HepG2 (cell line): ENCODE data around the gene NFYC. TPM values are rescaled to one million over a fixed set of nuclear protein-coding genes. Genes with fewer than 3 reads are reported as not detected.

Source experiments
- ATAC-seq: fragments of 200-7000 bp; cut with Tn5 transposase; 3 replicates; pipeline ENCODE4 v1.9.1; 2020; ENCODE audit warnings: mild to moderate bottlenecking, moderate library complexity
- BruUV-seq: library from RNA; stranded (reverse); fragments of 400-500 nt; replicated peaks from 2 replicates; lab custom pipeline; 2021; lab: Mats Ljungman, UMichigan
- CTCF ChIA-PET: fragments of 300-600 bp; formaldehyde crosslinking; extraction: SDS; loops from one replicate; lab custom pipeline; 2021; ENCODE audit warnings: low total read pairs, inconsistent platforms, low intra/inter-chr PET ratio; lab: Yijun Ruan, JAX
- POLR2A ChIA-PET: fragments of 350-600 bp; sonication (Branson Sonifier 250); formaldehyde crosslinking; loops from one replicate; lab custom pipeline; 2020; ENCODE audit warnings: antibody characterized with exemption, inconsistent platforms; lab: Yijun Ruan, JAX
- DNase-seq: peaks from one replicate; pipeline ENCODE4 v3.0.0-alpha.2; 2015; ENCODE audit warnings: low spot score
- FAIRE-seq: peaks from 3 replicates; lab custom pipeline; 2011; peaks lifted over from hg19 to GRCh38; lab: Jason Lieb, UNC
- H2AFZ ChIP-seq: one replicate; pipeline ENCODE4 v1.6.1; 2011; ENCODE audit warnings: low read length, inconsistent platforms
- H3K27ac ChIP-seq: fragments of 300-600 bp; 3 replicates; pipeline ENCODE4 v1.8.0; 2011; ENCODE audit warnings: mixed run types, mild to moderate bottlenecking, mixed read lengths, low read length, inconsistent platforms; ENCODE audit not compliant: insufficient read depth; ENCODE audit errors: extremely low read length
- H3K27me3 ChIP-seq, 2 experiments: fragments of 200-600 bp in 1 of 2; 2 replicates in 1 of 2; 3 replicates in 1 of 2; pipeline versions ENCODE4 v1.6.0 to v1.8.0; 2011; ENCODE audit warnings: low read length in 2 of 2, mild to moderate bottlenecking in 2 of 2, moderate library complexity in 2 of 2, inconsistent platforms in 1 of 2; ENCODE audit not compliant: insufficient read depth in 2 of 2, control insufficient read depth in 1 of 2
- H3K36me3 ChIP-seq, 2 experiments: fragments of 200-600 bp in 1 of 2; replicated peaks in 1 of 2; 2 replicates in 1 of 2; 3 replicates in 1 of 2; pipeline versions ENCODE4 v1.5.1 to v1.8.0; 2011; ENCODE audit warnings: low read length in 2 of 2, inconsistent platforms in 1 of 2; ENCODE audit not compliant: insufficient read depth in 2 of 2, control insufficient read depth in 1 of 2
- H3K4me1 ChIP-seq: 2 replicates; pipeline ENCODE4 v1.5.1; 2012; ENCODE audit warnings: low read length, inconsistent platforms; ENCODE audit not compliant: insufficient read depth
- H3K4me2 ChIP-seq: 2 replicates; pipeline ENCODE4 v1.6.0; 2011; ENCODE audit warnings: low read depth, low read length, inconsistent platforms
- H3K4me3 ChIP-seq, 3 experiments: fragments of 200-600 bp in 1 of 3; sonication (generic), shearing (Covaris generic) in 1 of 3; replicated peaks in 1 of 3; 2 replicates each; pipeline ENCODE4 v1.5.1; 2011 to 2016; ENCODE audit warnings: low read length in 3 of 3, inconsistent platforms in 2 of 3, low read depth in 2 of 3, mild to moderate bottlenecking in 2 of 3, control low read depth in 1 of 3, mixed read lengths in 1 of 3; ENCODE audit not compliant: insufficient read depth in 1 of 3
- H3K79me2 ChIP-seq: one replicate; pipeline ENCODE4 v1.6.1; 2011; ENCODE audit warnings: low read length, inconsistent platforms; ENCODE audit not compliant: insufficient read depth
- H3K9ac ChIP-seq: 2 replicates; pipeline ENCODE4 v1.6.0; 2011; ENCODE audit warnings: mild to moderate bottlenecking, low read depth, low read length, inconsistent platforms; ENCODE audit not compliant: insufficient read depth
- H3K9me3 ChIP-seq: 2 replicates; pipeline ENCODE4 v1.5.1; 2012; ENCODE audit warnings: mild to moderate bottlenecking, low read length
- H4K20me1 ChIP-seq: 2 replicates; pipeline ENCODE4 v1.6.0; 2011; ENCODE audit warnings: inconsistent platforms, mild to moderate bottlenecking, low read length, moderate library complexity; ENCODE audit not compliant: insufficient read depth
- HNRNPL ChIP-seq: fragments of 200-400 bp; formaldehyde crosslinking; IDR thresholded peaks from 2 replicates; pipeline ENCODE4 v1.6.1; 2017; ENCODE audit warnings: mild to moderate bottlenecking, low read depth, low read length
- SRF ChIP-seq: IDR thresholded peaks from 2 replicates; pipeline ENCODE4 v1.6.1; 2011; ENCODE audit warnings: mild to moderate bottlenecking, low read depth, low read length, moderate library complexity
- ZFP1 ChIP-seq: IDR thresholded peaks from 2 replicates; pipeline ENCODE4 v1.6.1; 2016
- ZNF749 ChIP-seq: sonication (generic); formaldehyde crosslinking; IDR thresholded peaks from 2 replicates; pipeline ENCODE4 v1.8.0; 2022; ENCODE audit warnings: mild to moderate bottlenecking, missing genetic modification reagents, moderate library complexity, borderline replicate concordance
- WGBS: methylation state at CpG from one replicate; pipeline ENCODE4 v1.1.6; 2017; ENCODE audit warnings: low lambda C conversion rate; 5-methylcytosine and 5-hydroxymethylcytosine counted together
- in situ Hi-C: cut with HindIII; loops from 2 replicates; pipeline ENCODE4 v1.10.0; 2017; ENCODE audit warnings: low pct_unique_long_range_greater_than_20kb; ENCODE audit not compliant: extremely low pct_ligation_motif_present
- intact Hi-C: fragments of 100-400 bp; cut with micrococcal nuclease; formaldehyde crosslinking; loops from one replicate; pipeline ENCODE4 v1.10.0; 2022; ENCODE audit not compliant: unreplicated experiment
- polyA plus RNA-seq, 8 experiments: library from polyadenylated mRNA; depleted of rRNA in 3 of 8; stranded (reverse) in 7 of 8; unstranded in 1 of 8; fragments of >200 nt; fragmentation: Illumina TruSeq in 4 of 8; extraction: Trizol in 4 of 8; gene quantifications; 2 replicates each; pipeline versions ENCODE4 v1.2.1 to v1.2.3, GENCODE V29; 2011 to 2016; ENCODE audit warnings: low read depth in 4 of 8, missing spikeins in 1 of 8, mixed read lengths in 1 of 8; ENCODE audit not compliant: insufficient read depth in 1 of 8
- total RNA-seq, 5 experiments: library from RNA; depleted of rRNA; stranded (reverse); fragments of >200 nt; fragmentation: Illumina TruSeq; extraction: Trizol; gene quantifications; 2 replicates each; pipeline ENCODE4 v1.2.3, GENCODE V29; 2016; ENCODE audit warnings: low read depth in 1 of 5
- TF ChIP-seq, protein P1 (sequence below): sonication (generic); formaldehyde crosslinking; IDR thresholded peaks from 2 replicates; pipeline ENCODE4 v1.8.1; 2023; ENCODE audit warnings: mild to moderate bottlenecking, inconsistent platforms, moderate library complexity, missing genetic modification reagents, borderline replicate concordance
- TF ChIP-seq, protein P2 (sequence below), 2 experiments: sonication (generic) in 1 of 2; formaldehyde crosslinking in 1 of 2; IDR thresholded peaks; 2 replicates each; pipeline versions ENCODE4 v1.5.1 to v1.6.1; 2011 to 2020; ENCODE audit warnings: borderline replicate concordance in 1 of 2, low read depth in 1 of 2, low read length in 1 of 2, mild to moderate bottlenecking in 1 of 2, missing genetic modification reagents in 1 of 2, moderate library complexity in 1 of 2
- TF ChIP-seq, protein P3 (sequence below): sonication (generic); formaldehyde crosslinking; IDR thresholded peaks from 2 replicates; pipeline ENCODE4 v1.5.0; 2020; ENCODE audit warnings: mild to moderate bottlenecking, missing genetic modification reagents
- TF ChIP-seq, protein P4 (sequence below): sonication (generic); formaldehyde crosslinking; IDR thresholded peaks from 2 replicates; pipeline ENCODE4 v1.9.0; 2021; ENCODE audit warnings: missing genetic modification reagents, borderline replicate concordance
- TF ChIP-seq, protein P5 (sequence below): sonication (generic); formaldehyde crosslinking; IDR thresholded peaks from 2 replicates; pipeline ENCODE4 v1.8.0; 2022; ENCODE audit warnings: mild to moderate bottlenecking, missing genetic modification reagents, moderate library complexity
- TF ChIP-seq, protein P6 (sequence below): sonication (generic); formaldehyde crosslinking; IDR thresholded peaks from 2 replicates; pipeline ENCODE4 v1.9.0; 2022; ENCODE audit warnings: missing genetic modification reagents, mild to moderate bottlenecking, borderline replicate concordance
- TF ChIP-seq, protein P7 (sequence below): fragments of 450-650 bp; IDR thresholded peaks from 2 replicates; pipeline ENCODE4 v1.6.1; 2017

NFYC gene
- total and polyA plus RNA-seq, 2 of the 13 experiments (the other 11 are each of a cell fraction or from before 2014, with no cell fraction given) = 33.9 to 73.7 TPM

DNA sequence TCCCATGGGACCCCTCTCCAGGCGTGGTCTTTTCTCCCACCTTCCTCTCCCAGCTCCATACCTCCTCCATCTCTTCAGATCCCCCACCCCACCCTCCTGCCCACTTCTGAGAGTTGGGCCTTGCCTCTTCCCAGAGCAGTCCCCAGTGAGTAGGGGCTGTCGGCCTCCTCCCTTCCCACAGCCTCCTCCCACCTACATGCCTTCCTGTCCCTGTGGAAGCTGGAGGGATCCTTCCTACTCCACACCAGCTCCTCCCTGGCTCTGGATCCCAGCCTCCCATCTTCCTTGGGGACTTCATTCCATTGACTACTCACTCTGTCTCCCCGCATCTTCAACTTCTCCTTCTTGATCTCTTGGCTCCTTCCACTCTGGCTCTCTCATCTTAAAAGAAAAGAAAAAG lies 116.9 kb downstream of the NFYC start:
- DNase-seq (no peak), FAIRE-seq (no peak), ATAC-seq (no peak)
- Histone ChIP-seq H3K4me2 (no peak overlapping the region), H3K4me1 (no peaks in the 10 kb centered on the region), H3K27ac (no peak overlapping the region), H4K20me1 (no peaks in the 10 kb centered on the region), H3K9me3 (no peaks in the 10 kb centered on the region), H3K4me3 (no peak overlapping the region), H3K27me3 (peaks cover 0 to 41% of the 10 kb centered on the region in 2 experiments; a peak in 3 of 5 replicates), H2AFZ (no peak overlapping the region), H3K36me3 (no peaks in the 10 kb centered on the region), H3K9ac (no peak overlapping the region), H3K79me2 (no peaks in the 10 kb centered on the region)
- in situ Hi-C loops (no loop called here), intact Hi-C loops (no loop called here)
- ChIA-PET POLR2A (no interaction called here), CTCF (no interaction called here)
- BruUV-seq = no TSS peak
- WGBS = 23% methylated on average over 3 of the region's 3 CpGs
- TF ChIP-seq, protein P1, sequence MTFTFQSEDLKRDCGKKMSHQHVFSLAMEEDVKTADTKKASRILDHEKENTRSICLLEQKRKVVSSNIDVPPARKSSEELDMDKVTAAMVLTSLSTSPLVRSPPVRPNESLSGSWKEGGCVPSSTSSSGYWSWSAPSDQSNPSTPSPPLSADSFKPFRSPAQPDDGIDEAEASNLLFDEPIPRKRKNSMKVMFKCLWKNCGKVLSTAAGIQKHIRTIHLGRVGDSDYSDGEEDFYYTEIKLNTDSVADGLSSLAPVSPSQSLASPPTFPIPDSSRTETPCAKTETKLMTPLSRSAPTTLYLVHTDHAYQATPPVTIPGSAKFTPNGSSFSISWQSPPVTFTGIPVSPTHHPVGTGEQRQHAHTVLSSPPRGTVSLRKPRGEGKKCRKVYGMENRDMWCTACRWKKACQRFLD = no peak
- TF ChIP-seq, protein P2, sequence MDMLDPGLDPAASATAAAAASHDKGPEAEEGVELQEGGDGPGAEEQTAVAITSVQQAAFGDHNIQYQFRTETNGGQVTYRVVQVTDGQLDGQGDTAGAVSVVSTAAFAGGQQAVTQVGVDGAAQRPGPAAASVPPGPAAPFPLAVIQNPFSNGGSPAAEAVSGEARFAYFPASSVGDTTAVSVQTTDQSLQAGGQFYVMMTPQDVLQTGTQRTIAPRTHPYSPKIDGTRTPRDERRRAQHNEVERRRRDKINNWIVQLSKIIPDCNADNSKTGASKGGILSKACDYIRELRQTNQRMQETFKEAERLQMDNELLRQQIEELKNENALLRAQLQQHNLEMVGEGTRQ (IDR thresholded peaks at IDR 0.05; ENCODE audit: low read depth, low read length) = no peak
- TF ChIP-seq, protein P2 (CRISPR knock-in tag; IDR thresholded peaks at IDR 0.05; ENCODE audit: borderline replicate concordance) = no peak
- TF ChIP-seq ZFP1 (CRISPR knock-in tag) (no peak), ZNF749 (CRISPR knock-in tag) (no peak), HNRNPL (no peak), SRF (no peak)
- TF ChIP-seq, protein P3, sequence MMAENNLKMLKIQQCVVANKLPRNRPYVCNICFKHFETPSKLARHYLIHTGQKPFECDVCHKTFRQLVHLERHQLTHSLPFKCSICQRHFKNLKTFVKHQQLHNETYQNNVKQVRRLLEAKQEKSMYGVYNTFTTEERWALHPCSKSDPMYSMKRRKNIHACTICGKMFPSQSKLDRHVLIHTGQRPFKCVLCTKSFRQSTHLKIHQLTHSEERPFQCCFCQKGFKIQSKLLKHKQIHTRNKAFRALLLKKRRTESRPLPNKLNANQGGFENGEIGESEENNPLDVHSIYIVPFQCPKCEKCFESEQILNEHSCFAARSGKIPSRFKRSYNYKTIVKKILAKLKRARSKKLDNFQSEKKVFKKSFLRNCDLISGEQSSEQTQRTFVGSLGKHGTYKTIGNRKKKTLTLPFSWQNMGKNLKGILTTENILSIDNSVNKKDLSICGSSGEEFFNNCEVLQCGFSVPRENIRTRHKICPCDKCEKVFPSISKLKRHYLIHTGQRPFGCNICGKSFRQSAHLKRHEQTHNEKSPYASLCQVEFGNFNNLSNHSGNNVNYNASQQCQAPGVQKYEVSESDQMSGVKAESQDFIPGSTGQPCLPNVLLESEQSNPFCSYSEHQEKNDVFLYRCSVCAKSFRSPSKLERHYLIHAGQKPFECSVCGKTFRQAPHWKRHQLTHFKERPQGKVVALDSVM (CRISPR knock-in tag) = no peak
- TF ChIP-seq, protein P4, sequence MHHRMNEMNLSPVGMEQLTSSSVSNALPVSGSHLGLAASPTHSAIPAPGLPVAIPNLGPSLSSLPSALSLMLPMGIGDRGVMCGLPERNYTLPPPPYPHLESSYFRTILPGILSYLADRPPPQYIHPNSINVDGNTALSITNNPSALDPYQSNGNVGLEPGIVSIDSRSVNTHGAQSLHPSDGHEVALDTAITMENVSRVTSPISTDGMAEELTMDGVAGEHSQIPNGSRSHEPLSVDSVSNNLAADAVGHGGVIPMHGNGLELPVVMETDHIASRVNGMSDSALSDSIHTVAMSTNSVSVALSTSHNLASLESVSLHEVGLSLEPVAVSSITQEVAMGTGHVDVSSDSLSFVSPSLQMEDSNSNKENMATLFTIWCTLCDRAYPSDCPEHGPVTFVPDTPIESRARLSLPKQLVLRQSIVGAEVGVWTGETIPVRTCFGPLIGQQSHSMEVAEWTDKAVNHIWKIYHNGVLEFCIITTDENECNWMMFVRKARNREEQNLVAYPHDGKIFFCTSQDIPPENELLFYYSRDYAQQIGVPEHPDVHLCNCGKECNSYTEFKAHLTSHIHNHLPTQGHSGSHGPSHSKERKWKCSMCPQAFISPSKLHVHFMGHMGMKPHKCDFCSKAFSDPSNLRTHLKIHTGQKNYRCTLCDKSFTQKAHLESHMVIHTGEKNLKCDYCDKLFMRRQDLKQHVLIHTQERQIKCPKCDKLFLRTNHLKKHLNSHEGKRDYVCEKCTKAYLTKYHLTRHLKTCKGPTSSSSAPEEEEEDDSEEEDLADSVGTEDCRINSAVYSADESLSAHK (CRISPR knock-in tag) = no peak
- TF ChIP-seq, protein P5, sequence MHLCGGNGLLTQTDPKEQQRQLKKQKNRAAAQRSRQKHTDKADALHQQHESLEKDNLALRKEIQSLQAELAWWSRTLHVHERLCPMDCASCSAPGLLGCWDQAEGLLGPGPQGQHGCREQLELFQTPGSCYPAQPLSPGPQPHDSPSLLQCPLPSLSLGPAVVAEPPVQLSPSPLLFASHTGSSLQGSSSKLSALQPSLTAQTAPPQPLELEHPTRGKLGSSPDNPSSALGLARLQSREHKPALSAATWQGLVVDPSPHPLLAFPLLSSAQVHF (CRISPR knock-in tag) = no peak
- TF ChIP-seq, protein P6, sequence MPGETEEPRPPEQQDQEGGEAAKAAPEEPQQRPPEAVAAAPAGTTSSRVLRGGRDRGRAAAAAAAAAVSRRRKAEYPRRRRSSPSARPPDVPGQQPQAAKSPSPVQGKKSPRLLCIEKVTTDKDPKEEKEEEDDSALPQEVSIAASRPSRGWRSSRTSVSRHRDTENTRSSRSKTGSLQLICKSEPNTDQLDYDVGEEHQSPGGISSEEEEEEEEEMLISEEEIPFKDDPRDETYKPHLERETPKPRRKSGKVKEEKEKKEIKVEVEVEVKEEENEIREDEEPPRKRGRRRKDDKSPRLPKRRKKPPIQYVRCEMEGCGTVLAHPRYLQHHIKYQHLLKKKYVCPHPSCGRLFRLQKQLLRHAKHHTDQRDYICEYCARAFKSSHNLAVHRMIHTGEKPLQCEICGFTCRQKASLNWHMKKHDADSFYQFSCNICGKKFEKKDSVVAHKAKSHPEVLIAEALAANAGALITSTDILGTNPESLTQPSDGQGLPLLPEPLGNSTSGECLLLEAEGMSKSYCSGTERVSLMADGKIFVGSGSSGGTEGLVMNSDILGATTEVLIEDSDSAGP = no peak
- TF ChIP-seq, protein P7, sequence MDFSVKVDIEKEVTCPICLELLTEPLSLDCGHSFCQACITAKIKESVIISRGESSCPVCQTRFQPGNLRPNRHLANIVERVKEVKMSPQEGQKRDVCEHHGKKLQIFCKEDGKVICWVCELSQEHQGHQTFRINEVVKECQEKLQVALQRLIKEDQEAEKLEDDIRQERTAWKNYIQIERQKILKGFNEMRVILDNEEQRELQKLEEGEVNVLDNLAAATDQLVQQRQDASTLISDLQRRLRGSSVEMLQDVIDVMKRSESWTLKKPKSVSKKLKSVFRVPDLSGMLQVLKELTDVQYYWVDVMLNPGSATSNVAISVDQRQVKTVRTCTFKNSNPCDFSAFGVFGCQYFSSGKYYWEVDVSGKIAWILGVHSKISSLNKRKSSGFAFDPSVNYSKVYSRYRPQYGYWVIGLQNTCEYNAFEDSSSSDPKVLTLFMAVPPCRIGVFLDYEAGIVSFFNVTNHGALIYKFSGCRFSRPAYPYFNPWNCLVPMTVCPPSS = no peak
